GM12864 (cell line): ENCODE measurements around the gene OR5H6.

Source experiments
- DNase-seq: peaks from one replicate; pipeline ENCODE4 v3.0.0-alpha.2; 2011; ENCODE audit warnings: low read depth
- H3K4me3 ChIP-seq: 2 replicates; pipeline ENCODE4 v1.5.1; 2011; ENCODE audit warnings: mild to moderate bottlenecking, low read depth, low read length, control low read depth
- CTCF ChIP-seq: IDR thresholded peaks from 2 replicates; pipeline ENCODE4 v1.5.1; 2011; ENCODE audit warnings: low read depth, mild to moderate bottlenecking, moderate library complexity, low read length, control low read depth, inconsistent platforms; ENCODE audit errors: missing control alignments

The OR5H6 gene

DNA sequence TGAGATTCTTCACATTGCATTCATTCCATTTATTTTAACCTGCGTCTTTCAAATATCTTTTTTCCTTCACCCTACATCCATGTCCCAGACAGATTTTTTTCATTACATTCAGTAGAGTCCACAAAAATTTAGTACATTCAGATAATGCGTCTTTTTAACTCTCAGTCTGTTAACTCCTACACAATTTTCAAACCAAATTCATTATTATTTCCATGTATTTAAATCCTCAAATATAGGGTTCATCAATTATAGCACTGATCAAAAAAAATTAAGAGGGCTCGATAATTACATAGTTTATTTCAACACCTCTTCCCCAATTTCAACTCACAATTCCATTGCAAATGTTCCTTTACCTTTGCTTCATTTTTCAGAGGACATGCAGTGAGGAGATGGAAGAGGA is at the start of gene OR5H6:
Gene OR5H6 (plus strand): TSS at position 301 of the 400 bp plus-strand sequence. CDS start 89 bp downstream, at position 390.
- TF ChIP-seq CTCF = no peak
- no peak for DNase-seq
- no peak within 1 kb of the TSS for H3K4me3 ChIP-seq

DNA sequence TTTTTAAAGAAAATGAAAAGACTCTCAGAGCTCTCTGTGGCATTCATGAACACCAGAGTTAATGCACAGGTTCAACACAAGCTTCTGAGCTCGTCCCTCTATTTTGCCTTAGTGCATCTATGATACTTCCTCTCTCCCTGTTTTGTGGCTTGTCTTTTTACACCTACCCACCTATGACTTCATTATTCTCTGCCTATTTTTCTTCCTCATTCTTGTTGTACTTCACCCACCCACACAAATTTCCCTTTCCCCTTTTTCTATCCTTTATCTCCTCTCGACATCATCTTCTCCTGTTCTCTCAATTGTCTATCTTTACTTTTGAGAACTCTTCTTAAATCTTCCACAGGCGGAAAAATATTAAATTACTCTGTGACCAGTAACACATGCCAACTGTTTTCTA is 49.0 kb upstream of the OR5H6 start:
- H3K4me3 ChIP-seq = no peak overlapping the region
- TF ChIP-seq CTCF = no peak
- no peak for DNase-seq

GRCh38 chr3:98223907-98224672 is 40.0 kb upstream of the OR5H6 start:
- no peak overlapping the region for H3K4me3 ChIP-seq
- no peak for DNase-seq
- no peak for TF ChIP-seq CTCF

- DNase-seq = no peak
- TF ChIP-seq CTCF = no peak
- no peak overlapping the region for H3K4me3 ChIP-seq
These were observed 31.6 kb upstream of the OR5H6 start for GRCh38 chr3:98232489-98232888.

DNA sequence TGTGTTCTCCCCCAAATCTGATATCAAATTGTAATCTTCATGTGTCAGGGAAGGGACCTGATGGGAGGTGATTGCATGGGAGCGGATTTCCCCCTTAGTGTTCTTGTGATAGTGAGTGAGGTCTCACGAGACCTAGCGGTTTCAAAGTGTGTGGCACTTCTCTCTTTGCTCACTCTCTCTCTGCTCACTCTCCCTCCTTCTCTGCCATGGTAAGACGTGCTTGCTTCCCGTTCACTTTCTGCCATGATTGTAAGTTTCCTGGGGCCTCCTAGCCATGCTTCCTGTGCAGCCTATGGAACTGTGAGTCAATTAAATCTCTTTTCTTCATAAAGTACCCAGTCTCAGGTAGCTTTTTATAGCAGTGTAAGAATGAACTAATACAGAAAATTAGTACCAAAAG is 30.6 kb upstream of the OR5H6 start:
- no peak overlapping the region for H3K4me3 ChIP-seq
- DNase-seq = no peak
- no peak for TF ChIP-seq CTCF

DNA sequence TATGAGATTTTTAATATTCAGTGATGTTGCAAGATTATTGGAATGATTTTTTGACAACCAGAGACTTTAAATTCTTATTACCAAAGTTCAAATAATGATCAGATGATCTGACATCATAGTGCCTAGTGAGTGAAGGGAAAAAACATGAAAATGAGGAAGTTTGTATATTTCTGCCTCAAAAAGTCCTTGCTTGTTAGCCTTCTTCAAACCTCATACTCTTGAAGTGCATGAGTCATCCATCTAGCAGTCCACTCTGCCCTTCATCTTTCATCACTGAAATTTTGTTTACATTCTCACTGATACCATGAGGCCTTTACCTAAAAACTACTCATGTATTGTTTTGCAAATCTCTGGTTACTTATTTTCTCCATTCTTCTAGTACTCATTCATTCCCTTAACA is 23.9 kb upstream of the OR5H6 start:
- DNase-seq = no peak
- no peak overlapping the region for H3K4me3 ChIP-seq
- TF ChIP-seq CTCF = no peak

- TF ChIP-seq CTCF = no peak
These were observed 21.9 kb upstream of the OR5H6 start for GRCh38 chr3:98242155-98242554.

More at GRCh38 chr3:98242155-98242554, 21.9 kb upstream of the OR5H6 start:
- H3K4me3 ChIP-seq = no peak overlapping the region
- DNase-seq = no peak
